Measurements from ENCODE around the gene MEGF11.

MEGF11 gene

GRCh38 chr15:66138096-66138783 is 115.3 kb downstream of the MEGF11 start:
- H3K79me2 ChIP-seq (ENCODE audit: low read length), result no peaks in the 10 kb centered on the region
- H3K27me3 ChIP-seq (ENCODE audit: low read depth, low read length), result peaks cover 19% of the 10 kb centered on the region; the same call in 1 of the 2 replicates
- no peak overlapping the region for H2AFZ ChIP-seq (ENCODE audit: low read depth, low read length)
- no peak overlapping the region for H3K9ac ChIP-seq (ENCODE audit: low read length)
- H3K9me3 ChIP-seq (ENCODE audit: insufficient read depth, low read length), result no peaks in the 10 kb centered on the region
- H3K27ac ChIP-seq (ENCODE audit: low read length), result no peak overlapping the region
- no peaks in the 10 kb centered on the region for H3K36me3 ChIP-seq (replicated peaks; ENCODE audit: low read depth, low read length)
- H3K4me3 ChIP-seq (ENCODE audit: low read length), result no peak overlapping the region
- no peaks in the 10 kb centered on the region for H3K4me1 ChIP-seq (ENCODE audit: low read length)
- no peak for TF ChIP-seq EZH2phosphoT487 (IDR thresholded peaks at IDR 0.05; ENCODE audit: low read depth)
- no peaks in the 10 kb centered on the region for H4K20me1 ChIP-seq (ENCODE audit: insufficient read depth, low read length)
- H3K4me2 ChIP-seq (ENCODE audit: low read length), result no peak overlapping the region

DNA sequence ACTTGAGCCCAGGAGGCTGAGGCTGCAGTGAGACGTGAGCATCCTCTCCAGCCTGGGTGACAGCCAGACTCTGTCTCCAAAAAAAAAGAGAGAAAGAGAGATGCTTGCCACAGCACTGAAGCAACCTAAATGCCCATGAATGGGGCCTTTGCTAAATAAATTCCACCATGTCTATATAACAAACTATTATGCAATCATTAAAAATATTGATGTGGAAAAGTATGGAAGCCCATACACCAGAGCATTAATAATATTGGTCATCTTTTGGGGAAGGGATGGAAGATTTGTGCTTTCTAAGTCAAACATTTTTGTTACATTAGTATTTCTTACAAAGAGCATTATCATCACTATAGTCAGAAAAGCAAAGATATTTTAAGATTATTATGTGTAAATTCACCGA is 116.6 kb downstream of the MEGF11 start:
- Histone ChIP-seq H3K9me3 (ENCODE audit: insufficient read depth, low read length) (no peaks in the 10 kb centered on the region), H3K79me2 (ENCODE audit: low read length) (no peaks in the 10 kb centered on the region), H2AFZ (ENCODE audit: low read depth, low read length) (no peak overlapping the region), H3K27ac (ENCODE audit: low read length) (no peak overlapping the region), H4K20me1 (ENCODE audit: insufficient read depth, low read length) (no peaks in the 10 kb centered on the region), H3K36me3 (replicated peaks; ENCODE audit: low read depth, low read length) (no peaks in the 10 kb centered on the region), H3K27me3 (ENCODE audit: low read depth, low read length) (peaks cover 19% of the 10 kb centered on the region), H3K4me1 (ENCODE audit: low read length) (no peaks in the 10 kb centered on the region), H3K9ac (ENCODE audit: low read length) (no peak overlapping the region), H3K4me2 (ENCODE audit: low read length) (no peak overlapping the region), H3K4me3 (ENCODE audit: low read length) (no peak overlapping the region)
- TF ChIP-seq EZH2phosphoT487 (IDR thresholded peaks at IDR 0.05; ENCODE audit: low read depth), result no peak
- TF ChIP-seq, protein P1, sequence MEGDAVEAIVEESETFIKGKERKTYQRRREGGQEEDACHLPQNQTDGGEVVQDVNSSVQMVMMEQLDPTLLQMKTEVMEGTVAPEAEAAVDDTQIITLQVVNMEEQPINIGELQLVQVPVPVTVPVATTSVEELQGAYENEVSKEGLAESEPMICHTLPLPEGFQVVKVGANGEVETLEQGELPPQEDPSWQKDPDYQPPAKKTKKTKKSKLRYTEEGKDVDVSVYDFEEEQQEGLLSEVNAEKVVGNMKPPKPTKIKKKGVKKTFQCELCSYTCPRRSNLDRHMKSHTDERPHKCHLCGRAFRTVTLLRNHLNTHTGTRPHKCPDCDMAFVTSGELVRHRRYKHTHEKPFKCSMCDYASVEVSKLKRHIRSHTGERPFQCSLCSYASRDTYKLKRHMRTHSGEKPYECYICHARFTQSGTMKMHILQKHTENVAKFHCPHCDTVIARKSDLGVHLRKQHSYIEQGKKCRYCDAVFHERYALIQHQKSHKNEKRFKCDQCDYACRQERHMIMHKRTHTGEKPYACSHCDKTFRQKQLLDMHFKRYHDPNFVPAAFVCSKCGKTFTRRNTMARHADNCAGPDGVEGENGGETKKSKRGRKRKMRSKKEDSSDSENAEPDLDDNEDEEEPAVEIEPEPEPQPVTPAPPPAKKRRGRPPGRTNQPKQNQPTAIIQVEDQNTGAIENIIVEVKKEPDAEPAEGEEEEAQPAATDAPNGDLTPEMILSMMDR (IDR thresholded peaks at IDR 0.05; ENCODE audit: low read depth, low read length), result no peak

GRCh38 chr15:66135664-66136063 is 117.9 kb downstream of the MEGF11 start:
- Histone ChIP-seq H3K9me3 (ENCODE audit: insufficient read depth, low read length) (no peaks in the 10 kb centered on the region), H3K36me3 (replicated peaks; ENCODE audit: low read depth, low read length) (no peaks in the 10 kb centered on the region), H3K4me1 (ENCODE audit: low read length) (no peaks in the 10 kb centered on the region), H2AFZ (ENCODE audit: low read depth, low read length) (no peak overlapping the region), H3K4me2 (ENCODE audit: low read length) (no peak overlapping the region), H3K27me3 (ENCODE audit: low read depth, low read length) (peaks cover 26% of the 10 kb centered on the region), H3K79me2 (ENCODE audit: low read length) (no peaks in the 10 kb centered on the region), H4K20me1 (ENCODE audit: insufficient read depth, low read length) (no peaks in the 10 kb centered on the region), H3K27ac (ENCODE audit: low read length) (no peak overlapping the region), H3K4me3 (ENCODE audit: low read length) (no peak overlapping the region), H3K9ac (ENCODE audit: low read length) (no peak overlapping the region)
- no peak for TF ChIP-seq EZH2phosphoT487 (IDR thresholded peaks at IDR 0.05; ENCODE audit: low read depth)
- TF ChIP-seq, protein P1 (IDR thresholded peaks at IDR 0.05; ENCODE audit: low read depth, low read length), result no peak

- no peak overlapping the region for H3K4me3 ChIP-seq (ENCODE audit: low read length)
- H3K79me2 ChIP-seq (ENCODE audit: low read length), result no peaks in the 10 kb centered on the region
- TF ChIP-seq, protein P1 (IDR thresholded peaks at IDR 0.05; ENCODE audit: low read depth, low read length), result no peak
- no peak for TF ChIP-seq EZH2phosphoT487 (IDR thresholded peaks at IDR 0.05; ENCODE audit: low read depth)
- H3K9ac ChIP-seq (ENCODE audit: low read length), result no peak overlapping the region
- H3K36me3 ChIP-seq (replicated peaks; ENCODE audit: low read depth, low read length), result no peaks in the 10 kb centered on the region
- H3K9me3 ChIP-seq (ENCODE audit: insufficient read depth, low read length), result no peaks in the 10 kb centered on the region
- no peak overlapping the region for H3K27ac ChIP-seq (ENCODE audit: low read length)
- no peak overlapping the region for H3K4me2 ChIP-seq (ENCODE audit: low read length)
- no peak overlapping the region for H2AFZ ChIP-seq (ENCODE audit: low read depth, low read length)
- peaks cover 35% of the 10 kb centered on the region for H3K27me3 ChIP-seq (ENCODE audit: low read depth, low read length)
- H4K20me1 ChIP-seq (ENCODE audit: insufficient read depth, low read length), result no peaks in the 10 kb centered on the region
- peaks cover 7% of the 10 kb centered on the region; the same call in 1 of the 2 replicates for H3K4me1 ChIP-seq (ENCODE audit: low read length)
Measured at GRCh38 chr15:66134284-66134683, 119.3 kb downstream of the MEGF11 start.

All from OCI-LY3 (cell line).